Adipocyte (in vitro differentiated cells): Measurements from ENCODE around the gene LRRC3B.

Source experiments
- DNase-seq: peaks from one replicate; pipeline ENCODE4 v3.0.0-alpha.2; 2015; ENCODE audit warnings: low read depth
- H3K27me3 ChIP-seq: replicated peaks from 2 replicates; pipeline ENCODE4 v1.7.0; 2013; ENCODE audit warnings: mild to moderate bottlenecking, low read length, moderate library complexity; ENCODE audit not compliant: control insufficient read depth, insufficient read depth
- H3K36me3 ChIP-seq: 2 replicates; pipeline ENCODE4 v1.7.0; 2013; ENCODE audit warnings: low read length, mild to moderate bottlenecking, moderate library complexity; ENCODE audit not compliant: control insufficient read depth, insufficient read depth, severe bottlenecking
- H3K4me1 ChIP-seq: 2 replicates; pipeline ENCODE4 v1.7.0; 2013; ENCODE audit warnings: mild to moderate bottlenecking, low read length, moderate library complexity; ENCODE audit not compliant: control insufficient read depth, insufficient read depth
- H3K4me3 ChIP-seq: 2 replicates; pipeline ENCODE4 v1.7.0; 2013; ENCODE audit warnings: mild to moderate bottlenecking, low read length, moderate library complexity
- H3K9ac ChIP-seq: 2 replicates; pipeline ENCODE4 v1.7.0; 2013; ENCODE audit warnings: mild to moderate bottlenecking, low read length, moderate library complexity
- H3K9me3 ChIP-seq: 2 replicates; pipeline ENCODE4 v1.7.0; 2013; ENCODE audit warnings: mild to moderate bottlenecking, low read length, moderate library complexity; ENCODE audit not compliant: control insufficient read depth

LRRC3B gene

GRCh38 chr3:26713091-26713490 lies 90.5 kb downstream of the LRRC3B start:
- Histone ChIP-seq H3K9ac (no peak overlapping the region), H3K27me3 (no peaks in the 10 kb centered on the region), H3K36me3 (no peaks in the 10 kb centered on the region), H3K9me3 (peaks cover 4% of the 10 kb centered on the region), H3K4me3 (no peak overlapping the region), H3K4me1 (no peaks in the 10 kb centered on the region)
- no peak for DNase-seq

DNA sequence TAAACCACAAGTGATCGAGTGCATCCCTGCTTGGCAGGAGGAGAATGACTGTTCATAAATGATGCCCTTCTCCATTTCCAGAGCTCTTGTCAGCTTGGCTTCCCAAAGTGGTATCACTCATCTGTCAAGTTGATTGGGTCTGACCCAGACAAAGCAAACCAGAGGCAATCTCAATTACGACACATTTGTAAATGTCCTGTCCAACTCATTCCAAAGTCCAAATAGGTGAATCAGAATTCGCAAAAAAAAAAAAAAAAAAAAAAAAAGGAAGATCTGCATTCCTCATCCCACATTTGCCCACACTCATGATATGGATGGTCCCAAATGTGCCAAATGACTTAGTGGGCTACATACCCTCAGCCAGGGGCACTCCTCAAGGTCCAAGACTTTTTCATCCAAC lies 91.9 kb downstream of the LRRC3B start:
- no peak overlapping the region for H3K9ac ChIP-seq
- H3K4me1 ChIP-seq = no peaks in the 10 kb centered on the region
- DNase-seq = no peak
- peaks cover 4% of the 10 kb centered on the region for H3K9me3 ChIP-seq
- no peaks in the 10 kb centered on the region for H3K36me3 ChIP-seq
- H3K4me3 ChIP-seq = no peak overlapping the region
- H3K27me3 ChIP-seq = no peaks in the 10 kb centered on the region

- Histone ChIP-seq H3K9me3 (peaks cover 4% of the 10 kb centered on the region), H3K27me3 (no peaks in the 10 kb centered on the region), H3K4me1 (no peaks in the 10 kb centered on the region), H3K4me3 (no peak overlapping the region), H3K9ac (no peak overlapping the region), H3K36me3 (no peaks in the 10 kb centered on the region)
- DNase-seq = no peak
Observed at GRCh38 chr3:26715431-26715830, 92.9 kb downstream of the LRRC3B start.

GRCh38 chr3:26718315-26718714 lies 95.7 kb downstream of the LRRC3B start:
- no peak overlapping the region for H3K9ac ChIP-seq
- no peaks in the 10 kb centered on the region for H3K36me3 ChIP-seq
- H3K9me3 ChIP-seq = peaks cover 4% of the 10 kb centered on the region
- no peaks in the 10 kb centered on the region for H3K4me1 ChIP-seq
- no peak for DNase-seq
- no peaks in the 10 kb centered on the region for H3K27me3 ChIP-seq
- no peak overlapping the region for H3K4me3 ChIP-seq

DNA sequence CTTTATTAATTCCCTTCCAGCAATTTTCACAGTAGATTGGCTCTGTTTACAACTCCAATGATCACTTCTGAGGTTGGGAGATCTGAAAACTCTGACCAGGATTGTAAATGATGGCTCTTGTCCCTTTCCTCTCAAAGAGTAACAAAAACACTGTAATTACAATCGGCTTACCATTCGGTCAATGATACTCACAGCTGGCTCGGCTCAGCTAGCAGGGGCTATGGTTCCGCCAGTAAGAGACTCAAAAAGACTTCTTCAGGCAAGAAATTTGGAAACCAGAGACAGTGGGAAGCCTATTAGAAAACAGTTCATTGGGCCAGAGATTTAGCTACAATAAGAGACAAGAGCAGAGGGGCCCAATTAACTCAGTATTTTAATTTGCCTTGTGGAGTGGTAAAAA lies 96.6 kb downstream of the LRRC3B start:
- H3K4me3 ChIP-seq = no peak overlapping the region
- H3K9me3 ChIP-seq = peaks cover 4% of the 10 kb centered on the region
- no peaks in the 10 kb centered on the region for H3K36me3 ChIP-seq
- DNase-seq = no peak
- H3K4me1 ChIP-seq = no peaks in the 10 kb centered on the region
- H3K27me3 ChIP-seq = no peaks in the 10 kb centered on the region
- H3K9ac ChIP-seq = no peak overlapping the region

DNA sequence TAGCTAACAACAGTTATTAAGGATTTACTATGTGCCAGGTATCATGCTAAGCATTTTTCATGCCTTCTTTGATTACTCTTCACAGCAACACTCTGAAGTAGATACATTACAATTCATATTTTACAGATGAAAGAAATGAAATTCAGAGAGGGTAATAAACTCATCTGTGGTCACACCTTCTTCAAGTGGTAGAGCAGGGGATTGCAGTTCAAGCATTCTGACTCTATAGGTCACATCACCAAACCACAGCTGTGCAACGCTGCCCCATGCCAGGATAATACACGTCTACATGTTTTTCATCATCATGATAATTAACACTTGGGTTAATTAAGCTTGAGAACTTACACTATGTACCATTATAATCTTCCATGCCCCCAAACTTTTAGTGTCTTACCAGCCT lies 98.5 kb downstream of the LRRC3B start:
- peaks cover 2% of the 10 kb centered on the region for H3K9me3 ChIP-seq
- H3K36me3 ChIP-seq = no peaks in the 10 kb centered on the region
- no peak for DNase-seq
- H3K4me3 ChIP-seq = no peak overlapping the region
- no peak overlapping the region for H3K9ac ChIP-seq
- H3K4me1 ChIP-seq = no peaks in the 10 kb centered on the region
- no peaks in the 10 kb centered on the region for H3K27me3 ChIP-seq

- H3K4me1 ChIP-seq = no peaks in the 10 kb centered on the region
- H3K36me3 ChIP-seq = no peaks in the 10 kb centered on the region
- no peaks in the 10 kb centered on the region for H3K9me3 ChIP-seq
- no peak overlapping the region for H3K4me3 ChIP-seq
- no peaks in the 10 kb centered on the region for H3K27me3 ChIP-seq
- no peak overlapping the region for H3K9ac ChIP-seq
- DNase-seq = no peak
Observed at GRCh38 chr3:26731843-26732242, 109.3 kb downstream of the LRRC3B start.

GRCh38 chr3:26750263-26750662 lies 127.7 kb downstream of the LRRC3B start:
- H3K4me1 ChIP-seq = no peaks in the 10 kb centered on the region
- H3K9ac ChIP-seq = no peak overlapping the region
- H3K9me3 ChIP-seq = no peaks in the 10 kb centered on the region
- DNase-seq = no peak
- no peak overlapping the region for H3K4me3 ChIP-seq
- H3K36me3 ChIP-seq = no peaks in the 10 kb centered on the region
- no peaks in the 10 kb centered on the region for H3K27me3 ChIP-seq

DNA sequence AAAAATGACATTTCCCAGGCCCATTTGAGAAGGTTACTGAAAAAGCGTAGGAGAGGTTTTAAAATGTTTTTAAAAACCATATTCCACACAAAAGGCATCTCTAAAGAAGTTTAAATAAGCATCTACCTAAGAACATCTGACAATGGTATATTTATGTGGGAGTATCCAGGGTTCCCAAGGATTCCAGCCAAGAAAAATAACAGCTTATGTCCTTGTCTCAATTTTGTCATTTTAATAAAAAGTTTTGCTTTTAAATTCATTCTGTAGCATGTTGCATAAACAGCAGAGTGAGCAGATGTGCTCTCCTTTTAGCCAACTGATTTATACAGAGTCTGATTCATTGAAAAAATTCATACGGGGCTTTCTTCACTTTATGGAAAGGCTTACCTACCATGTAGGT lies 129.9 kb downstream of the LRRC3B start:
- H3K27me3 ChIP-seq = no peaks in the 10 kb centered on the region
- no peak overlapping the region for H3K9ac ChIP-seq
- H3K4me1 ChIP-seq = no peaks in the 10 kb centered on the region
- no peak overlapping the region for H3K4me3 ChIP-seq
- H3K9me3 ChIP-seq = no peaks in the 10 kb centered on the region
- no peak for DNase-seq
- no peaks in the 10 kb centered on the region for H3K36me3 ChIP-seq

- Histone ChIP-seq H3K4me3 (no peak overlapping the region), H3K9ac (no peak overlapping the region), H3K4me1 (no peaks in the 10 kb centered on the region), H3K9me3 (no peaks in the 10 kb centered on the region), H3K27me3 (no peaks in the 10 kb centered on the region), H3K36me3 (no peaks in the 10 kb centered on the region)
- DNase-seq = no peak
Observed at GRCh38 chr3:26753095-26753494, 130.5 kb downstream of the LRRC3B start.

DNA sequence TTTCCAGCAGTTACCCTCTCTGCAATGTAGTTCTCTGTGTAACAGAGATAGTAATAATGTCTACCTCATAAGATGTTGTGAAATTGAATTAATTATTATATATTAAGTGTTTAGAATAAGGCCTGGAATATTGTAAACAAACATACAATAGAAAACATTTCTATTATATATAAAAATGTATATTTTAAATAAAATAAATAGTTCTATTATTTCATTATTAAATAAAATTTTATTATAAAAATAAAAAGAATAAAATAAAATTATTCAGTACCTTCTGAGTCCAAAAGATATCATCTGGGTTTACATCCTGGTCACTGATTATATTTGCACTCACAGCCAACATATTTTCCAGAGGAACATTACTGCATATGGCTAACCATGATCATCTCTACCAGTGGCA lies 135.4 kb downstream of the LRRC3B start:
- no peak for DNase-seq
- Histone ChIP-seq H3K9ac (no peak overlapping the region), H3K36me3 (no peaks in the 10 kb centered on the region), H3K9me3 (no peaks in the 10 kb centered on the region), H3K27me3 (no peaks in the 10 kb centered on the region), H3K4me1 (no peaks in the 10 kb centered on the region), H3K4me3 (no peak overlapping the region)
